KMS-11 (cell line): Measurements from ENCODE around the gene MAP3K5.

Experiments used
- H2AFZ ChIP-seq: fragments of 200-600 bp; sonication (generic); 2 replicates; pipeline ENCODE4 v1.6.1; 2016; ENCODE audit warnings: antibody characterized with exemption, mixed run types, low read depth
- H3K27ac ChIP-seq: fragments of 200-600 bp; sonication (generic); 2 replicates; pipeline ENCODE4 v1.6.1; 2016; ENCODE audit warnings: mild to moderate bottlenecking, mixed run types
- H3K27me3 ChIP-seq: fragments of 200-600 bp; sonication (generic); 2 replicates; pipeline ENCODE4 v1.6.1; 2017; ENCODE audit warnings: mild to moderate bottlenecking, low read depth, mixed run types, moderate library complexity; ENCODE audit not compliant: insufficient read depth
- H3K36me3 ChIP-seq: fragments of 200-600 bp; sonication (generic); 2 replicates; pipeline ENCODE4 v1.6.1; 2017; ENCODE audit warnings: mild to moderate bottlenecking, mixed run types; ENCODE audit not compliant: insufficient read depth
- H3K4me1 ChIP-seq: fragments of 200-600 bp; sonication (generic); 2 replicates; pipeline ENCODE4 v1.6.1; 2016; ENCODE audit warnings: mild to moderate bottlenecking, low read depth, mixed run types; ENCODE audit not compliant: poor library complexity, severe bottlenecking
- H3K4me2 ChIP-seq: fragments of 200-600 bp; sonication (generic); 2 replicates; pipeline ENCODE4 v1.7.0; 2016; ENCODE audit warnings: mild to moderate bottlenecking, mixed run types
- H3K4me3 ChIP-seq: fragments of 200-600 bp; sonication (generic); IDR thresholded peaks from 2 replicates; pipeline ENCODE4 v1.6.1; 2017; ENCODE audit warnings: low read depth, low read length, mixed read lengths; ENCODE audit not compliant: insufficient read depth
- H3K79me2 ChIP-seq: fragments of 200-600 bp; sonication (generic); 2 replicates; pipeline ENCODE4 v1.6.1; 2016; ENCODE audit warnings: low read depth, mixed run types; ENCODE audit not compliant: insufficient read depth
- H3K9ac ChIP-seq: fragments of 200-600 bp; sonication (generic); 2 replicates; pipeline ENCODE4 v1.6.1; 2016; ENCODE audit warnings: mild to moderate bottlenecking, mixed run types
- H4K20me1 ChIP-seq: fragments of 200-600 bp; sonication (generic); 2 replicates; pipeline ENCODE4 v1.6.1; 2016; ENCODE audit warnings: mild to moderate bottlenecking, mixed run types; ENCODE audit not compliant: insufficient read depth
- CTCF ChIP-seq: fragments of 200-600 bp; sonication (generic); conservative IDR thresholded peaks from 2 replicates; pipeline ENCODE4 v1.6.1; 2017; ENCODE audit warnings: low read depth, mild to moderate bottlenecking, antibody characterized with exemption, low read length, moderate library complexity, mixed read lengths

Gene MAP3K5

GRCh38 chr6:136651982-136652381, 140.3 kb downstream of the MAP3K5 start:
- Histone ChIP-seq H2AFZ (no peak overlapping the region), H3K36me3 (no peaks in the 10 kb centered on the region), H3K9ac (no peak overlapping the region), H3K27ac (no peak overlapping the region), H3K79me2 (no peaks in the 10 kb centered on the region), H3K4me2 (no peak overlapping the region), H3K4me1 (peaks cover 14% of the 10 kb centered on the region), H3K27me3 (no peaks in the 10 kb centered on the region), H3K4me3 (no peak overlapping the region), H4K20me1 (no peaks in the 10 kb centered on the region)
- TF ChIP-seq CTCF, result no peak

GRCh38 chr6:136647363-136647852, 144.9 kb downstream of the MAP3K5 start:
- no peak overlapping the region for H3K4me2 ChIP-seq
- no peak overlapping the region for H3K27ac ChIP-seq
- no peak for TF ChIP-seq CTCF
- no peak overlapping the region for H3K4me3 ChIP-seq
- peaks cover 12% of the 10 kb centered on the region for H3K4me1 ChIP-seq
- H3K9ac ChIP-seq, result no peak overlapping the region
- H3K36me3 ChIP-seq, result no peaks in the 10 kb centered on the region
- H2AFZ ChIP-seq, result no peak overlapping the region
- no peaks in the 10 kb centered on the region for H4K20me1 ChIP-seq
- no peaks in the 10 kb centered on the region for H3K27me3 ChIP-seq
- no peaks in the 10 kb centered on the region for H3K79me2 ChIP-seq

- Histone ChIP-seq H3K4me2 (no peak overlapping the region), H3K79me2 (no peaks in the 10 kb centered on the region), H3K27ac (no peak overlapping the region), H3K36me3 (no peaks in the 10 kb centered on the region), H3K27me3 (no peaks in the 10 kb centered on the region), H3K4me3 (no peak overlapping the region), H2AFZ (no peak overlapping the region), H4K20me1 (no peaks in the 10 kb centered on the region), H3K4me1 (peaks cover 12% of the 10 kb centered on the region), H3K9ac (no peak overlapping the region)
- no peak for TF ChIP-seq CTCF
Observed at GRCh38 chr6:136646377-136646776, 145.9 kb downstream of the MAP3K5 start.

GRCh38 chr6:136644597-136644952, 147.7 kb downstream of the MAP3K5 start:
- H3K4me1 ChIP-seq, result peaks cover 12% of the 10 kb centered on the region
- no peak for TF ChIP-seq CTCF
- H3K4me3 ChIP-seq, result no peak overlapping the region
- H4K20me1 ChIP-seq, result no peaks in the 10 kb centered on the region
- H3K9ac ChIP-seq, result no peak overlapping the region
- no peaks in the 10 kb centered on the region for H3K27me3 ChIP-seq
- peak overlapping the region; percentile 26; the same call in 1 of the 2 replicates for H3K4me2 ChIP-seq
- no peaks in the 10 kb centered on the region for H3K79me2 ChIP-seq
- H3K36me3 ChIP-seq, result no peaks in the 10 kb centered on the region
- H2AFZ ChIP-seq, result no peak overlapping the region
- H3K27ac ChIP-seq, result no peak overlapping the region
